ENCODE data around the gene CDC42BPB. TPM values are rescaled to one million over a fixed set of nuclear protein-coding genes. Genes with fewer than 3 reads are reported as not detected.
"Not testable (repeated sequence)": the region's sequence is repeated elsewhere in the genome, so short reads cannot be mapped to it uniquely, and the experiment has no call there.

The CDC42BPB gene
- total RNA-seq, 1 donor from 2014 or later: 45.0 TPM

- no peak for ATAC-seq
- no peak for DNase-seq (ENCODE audit: low spot score)
These were observed 124.7 kb downstream of the CDC42BPB start for GRCh38 chr14:102932484-102933248.

GRCh38 chr14:102931580-102932285, 125.6 kb downstream of the CDC42BPB start:
- no peak for DNase-seq (ENCODE audit: low spot score)
- no peak for ATAC-seq

- DNase-seq (ENCODE audit: low spot score): no peak
- ATAC-seq: no peak
These were observed 126.4 kb downstream of the CDC42BPB start for GRCh38 chr14:102930753-102931579.

- DNase-seq (ENCODE audit: low spot score) (no peak), ATAC-seq (no peak)
These were observed 127.1 kb downstream of the CDC42BPB start for GRCh38 chr14:102930138-102930752.

GRCh38 chr14:102929241-102930137, 127.9 kb downstream of the CDC42BPB start:
- DNase-seq (ENCODE audit: low spot score) (no peak), ATAC-seq (peak; percentile 1)

- ATAC-seq (peak; percentile 71), DNase-seq (ENCODE audit: low spot score) (peak; percentile 64)
These were observed 128.7 kb downstream of the CDC42BPB start for GRCh38 chr14:102928412-102929240.

GRCh38 chr14:102927878-102928411, 129.4 kb downstream of the CDC42BPB start:
- ATAC-seq: peak; percentile 7
- DNase-seq (ENCODE audit: low spot score): no peak

- ATAC-seq (no peak), DNase-seq (ENCODE audit: low spot score) (no peak)
These were observed 129.9 kb downstream of the CDC42BPB start for GRCh38 chr14:102927346-102927877.

- DNase-seq (ENCODE audit: low spot score); ATAC-seq: not testable (repeated sequence)
These were observed 130.5 kb downstream of the CDC42BPB start for GRCh38 chr14:102926840-102927239.

GRCh38 chr14:102926104-102926503, 131.2 kb downstream of the CDC42BPB start:
- DNase-seq (ENCODE audit: low spot score): no peak

GRCh38 chr14:102925646-102926045, 131.7 kb downstream of the CDC42BPB start:
- no peak for DNase-seq (ENCODE audit: low spot score)
- ATAC-seq: no peak

More at GRCh38 chr14:102926104-102926503, 131.2 kb downstream of the CDC42BPB start:
- ATAC-seq: no peak

GRCh38 chr14:102924632-102925588, 132.4 kb downstream of the CDC42BPB start:
- DNase-seq (ENCODE audit: low spot score): no peak
- ATAC-seq: no peak

- DNase-seq (ENCODE audit: low spot score): no peak
- ATAC-seq: no peak
These were observed 133.3 kb downstream of the CDC42BPB start for GRCh38 chr14:102923925-102924486.

- ATAC-seq (peak; percentile 58), DNase-seq (ENCODE audit: low spot score) (no peak)
These were observed 134.0 kb downstream of the CDC42BPB start for GRCh38 chr14:102923201-102923924.

GRCh38 chr14:102922490-102923200, 134.7 kb downstream of the CDC42BPB start, which contains the start of gene AMN:
TSS of gene AMN (plus strand) at chr14:102922663. CDS start at chr14:102922689, 26 bp downstream.
- ATAC-seq (peak; percentile 81), DNase-seq (ENCODE audit: low spot score) (peak; percentile 76)

GRCh38 chr14:102920998-102921304, 136.4 kb downstream of the CDC42BPB start:
- no peak for ATAC-seq
- DNase-seq (ENCODE audit: low spot score): no peak
